SK-N-SH (cell line): Measurements from ENCODE around the gene INPP5A. TPM values are rescaled to one million over a fixed set of nuclear protein-coding genes. Genes with fewer than 3 reads are reported as not detected.

Source experiments
- CTCF ChIA-PET: fragments of 300-600, 350-600 bp; formaldehyde crosslinking; extraction: SDS; loops from one replicate; lab custom pipeline; 2021; lab: Yijun Ruan, JAX
- POLR2A ChIA-PET: fragments of 350-600 bp; sonication (Branson Sonifier 250); formaldehyde crosslinking; extraction: SDS; loops from one replicate; lab custom pipeline; 2020; ENCODE audit warnings: antibody characterized with exemption, inconsistent platforms; lab: Yijun Ruan, JAX
- DNase-seq: peaks from one replicate; pipeline ENCODE4 v3.0.0; 2012
- H2AFZ ChIP-seq: fragments of 200-600 bp; sonication (generic); 2 replicates; pipeline ENCODE4 v1.8.1; 2016; ENCODE audit warnings: antibody characterized with exemption, mild to moderate bottlenecking, low read depth
- H3F3A ChIP-seq: fragments of 200-600 bp; sonication (generic); replicated peaks from 2 replicates; pipeline ENCODE3; 2016; ENCODE audit warnings: antibody characterized with exemption, mild to moderate bottlenecking; ENCODE audit not compliant: insufficient read depth
- H3K27ac ChIP-seq, 2 experiments: fragments of 200-500 bp in 1 of 2; fragments of 200-600 bp in 1 of 2; sonication (Bioruptor generic) in 1 of 2; sonication (generic), shearing (Covaris generic) in 1 of 2; 2 replicates each; pipeline versions ENCODE4 v1.5.1 to v1.6.1; 2014 to 2016; ENCODE audit warnings: low read depth in 2 of 2, inconsistent platforms in 1 of 2, low read length in 1 of 2, mild to moderate bottlenecking in 1 of 2, mixed read lengths in 1 of 2
- H3K27me3 ChIP-seq: fragments of 200-600 bp; sonication (generic), shearing (Covaris generic); 2 replicates; pipeline ENCODE4 v1.6.1; 2016; ENCODE audit warnings: mixed run types; ENCODE audit not compliant: insufficient read depth
- H3K36me3 ChIP-seq, 2 experiments: fragments of 200-500 bp in 1 of 2; fragments of 200-600 bp in 1 of 2; sonication (Bioruptor generic) in 1 of 2; sonication (generic) in 1 of 2; replicated peaks in 1 of 2; 2 replicates each; pipeline versions ENCODE3 to v1.5.1; 2014 to 2016; ENCODE audit warnings: low read length in 1 of 2, mild to moderate bottlenecking in 1 of 2; ENCODE audit not compliant: insufficient read depth in 2 of 2, control insufficient read depth in 1 of 2
- H3K4me1 ChIP-seq, 2 experiments: fragments of 200-500 bp in 1 of 2; fragments of 200-600 bp in 1 of 2; sonication (Bioruptor generic) in 1 of 2; sonication (generic), shearing (Covaris generic) in 1 of 2; 2 replicates each; pipeline versions ENCODE4 v1.5.1 to v1.6.1; 2014 to 2016; ENCODE audit warnings: low read depth in 1 of 2, low read length in 1 of 2, mixed run types in 1 of 2; ENCODE audit not compliant: insufficient read depth in 2 of 2, control insufficient read depth in 1 of 2
- H3K4me2 ChIP-seq: fragments of 200-600 bp; sonication (generic), shearing (Covaris generic); 2 replicates; pipeline ENCODE4 v1.6.1; 2017; ENCODE audit warnings: mixed run types
- H3K4me3 ChIP-seq, 2 experiments: fragments of 200-500 bp in 1 of 2; fragments of 200-600 bp in 1 of 2; sonication (Bioruptor generic) in 1 of 2; sonication (generic), shearing (Covaris generic) in 1 of 2; 2 replicates each; pipeline versions ENCODE4 v1.5.1 to v1.8.1; 2014 to 2016; ENCODE audit warnings: low read depth in 2 of 2, inconsistent platforms in 1 of 2, low read length in 1 of 2, mild to moderate bottlenecking in 1 of 2, mixed read lengths in 1 of 2, moderate library complexity in 1 of 2
- H3K79me2 ChIP-seq: fragments of 200-600 bp; sonication (generic); 2 replicates; pipeline ENCODE4 v1.8.1; 2017; ENCODE audit warnings: mild to moderate bottlenecking; ENCODE audit not compliant: insufficient read depth
- H3K9ac ChIP-seq: fragments of 200-600 bp; sonication (generic); 2 replicates; pipeline ENCODE4 v1.6.1; 2017; ENCODE audit warnings: mixed run types
- H3K9me2 ChIP-seq: fragments of 200-600 bp; sonication (generic); 2 replicates; pipeline ENCODE4 v1.6.1; 2017; ENCODE audit warnings: mixed run types
- H3K9me3 ChIP-seq: fragments of 200-600 bp; sonication (generic); 2 replicates; pipeline ENCODE4 v1.6.1; 2017; ENCODE audit warnings: mixed run types, mild to moderate bottlenecking, moderate library complexity
- H4K20me1 ChIP-seq: fragments of 200-600 bp; sonication (generic); 2 replicates; pipeline ENCODE4 v1.6.1; 2017; ENCODE audit warnings: mild to moderate bottlenecking, mixed run types; ENCODE audit not compliant: insufficient read depth
- EZH2phosphoT487 ChIP-seq: fragments of 200-600 bp; sonication (generic); IDR thresholded peaks from 2 replicates; pipeline ENCODE4 v1.6.1; 2017; ENCODE audit warnings: low read depth, mixed run types, mild to moderate bottlenecking, antibody characterized with exemption, moderate library complexity, borderline replicate concordance
- FOSL2 ChIP-seq: IDR thresholded peaks from 2 replicates; pipeline ENCODE4 v1.4.0; 2012; ENCODE audit warnings: low read depth, mild to moderate bottlenecking, moderate library complexity, borderline replicate concordance
- GATA2 ChIP-seq: sonication (generic); formaldehyde crosslinking; IDR thresholded peaks from 2 replicates; pipeline ENCODE4 v1.5.0; 2020; ENCODE audit warnings: mild to moderate bottlenecking, missing genetic modification reagents
- JUND ChIP-seq: IDR thresholded peaks from 2 replicates; pipeline ENCODE4 v1.4.0; 2012
- MEF2A ChIP-seq: IDR thresholded peaks from 2 replicates; pipeline ENCODE4 v1.4.0; 2012; ENCODE audit warnings: low read depth, borderline replicate concordance
- NRF1 ChIP-seq: IDR thresholded peaks from 2 replicates; pipeline ENCODE4 v1.6.1; 2012; ENCODE audit warnings: low read depth, mild to moderate bottlenecking, low read length
- RAD21 ChIP-seq: IDR thresholded peaks from 2 replicates; pipeline ENCODE4 v1.6.1; 2012; ENCODE audit warnings: mild to moderate bottlenecking, low read length
- RCOR1 ChIP-seq: fragments of 150-350 bp; IDR thresholded peaks from 2 replicates; pipeline ENCODE4 v1.6.1; 2017; ENCODE audit warnings: antibody characterized with exemption, low read length
- RFX5 ChIP-seq: IDR thresholded peaks from 2 replicates; pipeline ENCODE4 v1.6.1; 2012; ENCODE audit warnings: mild to moderate bottlenecking, improper control_type of control experiment, low read length
- SIN3A ChIP-seq: IDR thresholded peaks from 2 replicates; pipeline ENCODE4 v1.6.1; 2012; ENCODE audit warnings: low read depth, mild to moderate bottlenecking, low read length, moderate library complexity, borderline replicate concordance
- TCF12 ChIP-seq: IDR thresholded peaks from 2 replicates; pipeline ENCODE4 v1.4.0; 2012
- TEAD4 ChIP-seq: IDR thresholded peaks from 2 replicates; pipeline ENCODE4 v1.4.0; 2012; ENCODE audit warnings: mild to moderate bottlenecking, borderline replicate concordance; ENCODE audit not compliant: insufficient read depth
- YY1 ChIP-seq: IDR thresholded peaks from 2 replicates; pipeline ENCODE4 v1.4.0; 2012; ENCODE audit warnings: low read depth, mild to moderate bottlenecking
- WGBS: methylation state at CpG from one replicate; pipeline ENCODE4 v1.1.6; 2017; ENCODE audit warnings: low lambda C conversion rate; 5-methylcytosine and 5-hydroxymethylcytosine counted together
- polyA plus RNA-seq, 3 experiments: library from polyadenylated mRNA; depleted of rRNA; stranded (reverse); fragments of >200 nt; gene quantifications; 2 replicates each; pipeline ENCODE4 v1.2.3, GENCODE V29; 2012
- TF ChIP-seq, protein P1 (sequence below): IDR thresholded peaks from 2 replicates; pipeline ENCODE4 v1.6.1; 2012; ENCODE audit warnings: mild to moderate bottlenecking, low read depth, low read length, moderate library complexity
- TF ChIP-seq, protein P2 (sequence below): fragments of 200-600 bp; sonication (generic); IDR thresholded peaks from 2 replicates; pipeline ENCODE4 v1.6.1; 2017; ENCODE audit warnings: antibody characterized with exemption, mild to moderate bottlenecking, moderate library complexity
- TF ChIP-seq, protein P3 (sequence below): IDR thresholded peaks from 2 replicates; pipeline ENCODE4 v1.4.0; 2012; ENCODE audit warnings: low read depth, borderline replicate concordance
- TF ChIP-seq, protein P4 (sequence below): IDR thresholded peaks from 2 replicates; pipeline ENCODE4; 2012

The INPP5A gene
- polyA plus RNA-seq, 1 of the 3 experiments (the other 2 are of a cell fraction): 12.0 TPM

- no peak overlapping the region for H3K4me3 ChIP-seq
- H2AFZ ChIP-seq: no peak overlapping the region
- H3K27ac ChIP-seq: no peak overlapping the region
- DNase-seq: no peak
- no peaks in the 10 kb centered on the region for H3K4me1 ChIP-seq
- no peaks in the 10 kb centered on the region for H3F3A ChIP-seq
- H3K9me2 ChIP-seq: no peaks in the 10 kb centered on the region
- H3K27me3 ChIP-seq: no peaks in the 10 kb centered on the region
- H3K79me2 ChIP-seq: no peaks in the 10 kb centered on the region
- H3K36me3 ChIP-seq: no peaks in the 10 kb centered on the region
- ChIA-PET POLR2A (no interaction called here), CTCF (no interaction called here)
- WGBS: 100% methylated on average over 5 of the region's 13 CpGs
- H3K9ac ChIP-seq: no peak overlapping the region
- no peaks in the 10 kb centered on the region for H3K9me3 ChIP-seq
- TF ChIP-seq RAD21: no peak
- no peak for TF ChIP-seq GATA2
- no peak for TF ChIP-seq MEF2A
- TF ChIP-seq JUND: no peak
- TF ChIP-seq, protein P1, sequence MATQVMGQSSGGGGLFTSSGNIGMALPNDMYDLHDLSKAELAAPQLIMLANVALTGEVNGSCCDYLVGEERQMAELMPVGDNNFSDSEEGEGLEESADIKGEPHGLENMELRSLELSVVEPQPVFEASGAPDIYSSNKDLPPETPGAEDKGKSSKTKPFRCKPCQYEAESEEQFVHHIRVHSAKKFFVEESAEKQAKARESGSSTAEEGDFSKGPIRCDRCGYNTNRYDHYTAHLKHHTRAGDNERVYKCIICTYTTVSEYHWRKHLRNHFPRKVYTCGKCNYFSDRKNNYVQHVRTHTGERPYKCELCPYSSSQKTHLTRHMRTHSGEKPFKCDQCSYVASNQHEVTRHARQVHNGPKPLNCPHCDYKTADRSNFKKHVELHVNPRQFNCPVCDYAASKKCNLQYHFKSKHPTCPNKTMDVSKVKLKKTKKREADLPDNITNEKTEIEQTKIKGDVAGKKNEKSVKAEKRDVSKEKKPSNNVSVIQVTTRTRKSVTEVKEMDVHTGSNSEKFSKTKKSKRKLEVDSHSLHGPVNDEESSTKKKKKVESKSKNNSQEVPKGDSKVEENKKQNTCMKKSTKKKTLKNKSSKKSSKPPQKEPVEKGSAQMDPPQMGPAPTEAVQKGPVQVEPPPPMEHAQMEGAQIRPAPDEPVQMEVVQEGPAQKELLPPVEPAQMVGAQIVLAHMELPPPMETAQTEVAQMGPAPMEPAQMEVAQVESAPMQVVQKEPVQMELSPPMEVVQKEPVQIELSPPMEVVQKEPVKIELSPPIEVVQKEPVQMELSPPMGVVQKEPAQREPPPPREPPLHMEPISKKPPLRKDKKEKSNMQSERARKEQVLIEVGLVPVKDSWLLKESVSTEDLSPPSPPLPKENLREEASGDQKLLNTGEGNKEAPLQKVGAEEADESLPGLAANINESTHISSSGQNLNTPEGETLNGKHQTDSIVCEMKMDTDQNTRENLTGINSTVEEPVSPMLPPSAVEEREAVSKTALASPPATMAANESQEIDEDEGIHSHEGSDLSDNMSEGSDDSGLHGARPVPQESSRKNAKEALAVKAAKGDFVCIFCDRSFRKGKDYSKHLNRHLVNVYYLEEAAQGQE: no peak
- TF ChIP-seq NRF1: no peak
- no peak for TF ChIP-seq TEAD4
- no peak for TF ChIP-seq SIN3A
- no peak for TF ChIP-seq YY1
- TF ChIP-seq FOSL2: no peak
- TF ChIP-seq, protein P2, sequence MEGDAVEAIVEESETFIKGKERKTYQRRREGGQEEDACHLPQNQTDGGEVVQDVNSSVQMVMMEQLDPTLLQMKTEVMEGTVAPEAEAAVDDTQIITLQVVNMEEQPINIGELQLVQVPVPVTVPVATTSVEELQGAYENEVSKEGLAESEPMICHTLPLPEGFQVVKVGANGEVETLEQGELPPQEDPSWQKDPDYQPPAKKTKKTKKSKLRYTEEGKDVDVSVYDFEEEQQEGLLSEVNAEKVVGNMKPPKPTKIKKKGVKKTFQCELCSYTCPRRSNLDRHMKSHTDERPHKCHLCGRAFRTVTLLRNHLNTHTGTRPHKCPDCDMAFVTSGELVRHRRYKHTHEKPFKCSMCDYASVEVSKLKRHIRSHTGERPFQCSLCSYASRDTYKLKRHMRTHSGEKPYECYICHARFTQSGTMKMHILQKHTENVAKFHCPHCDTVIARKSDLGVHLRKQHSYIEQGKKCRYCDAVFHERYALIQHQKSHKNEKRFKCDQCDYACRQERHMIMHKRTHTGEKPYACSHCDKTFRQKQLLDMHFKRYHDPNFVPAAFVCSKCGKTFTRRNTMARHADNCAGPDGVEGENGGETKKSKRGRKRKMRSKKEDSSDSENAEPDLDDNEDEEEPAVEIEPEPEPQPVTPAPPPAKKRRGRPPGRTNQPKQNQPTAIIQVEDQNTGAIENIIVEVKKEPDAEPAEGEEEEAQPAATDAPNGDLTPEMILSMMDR: no peak
- TF ChIP-seq RCOR1: no peak
- TF ChIP-seq RFX5: no peak
- TF ChIP-seq, protein P3, sequence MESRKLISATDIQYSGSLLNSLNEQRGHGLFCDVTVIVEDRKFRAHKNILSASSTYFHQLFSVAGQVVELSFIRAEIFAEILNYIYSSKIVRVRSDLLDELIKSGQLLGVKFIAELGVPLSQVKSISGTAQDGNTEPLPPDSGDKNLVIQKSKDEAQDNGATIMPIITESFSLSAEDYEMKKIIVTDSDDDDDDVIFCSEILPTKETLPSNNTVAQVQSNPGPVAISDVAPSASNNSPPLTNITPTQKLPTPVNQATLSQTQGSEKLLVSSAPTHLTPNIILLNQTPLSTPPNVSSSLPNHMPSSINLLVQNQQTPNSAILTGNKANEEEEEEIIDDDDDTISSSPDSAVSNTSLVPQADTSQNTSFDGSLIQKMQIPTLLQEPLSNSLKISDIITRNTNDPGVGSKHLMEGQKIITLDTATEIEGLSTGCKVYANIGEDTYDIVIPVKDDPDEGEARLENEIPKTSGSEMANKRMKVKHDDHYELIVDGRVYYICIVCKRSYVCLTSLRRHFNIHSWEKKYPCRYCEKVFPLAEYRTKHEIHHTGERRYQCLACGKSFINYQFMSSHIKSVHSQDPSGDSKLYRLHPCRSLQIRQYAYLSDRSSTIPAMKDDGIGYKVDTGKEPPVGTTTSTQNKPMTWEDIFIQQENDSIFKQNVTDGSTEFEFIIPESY: no peak
- TF ChIP-seq EZH2phosphoT487: no peak
- TF ChIP-seq, protein P4, sequence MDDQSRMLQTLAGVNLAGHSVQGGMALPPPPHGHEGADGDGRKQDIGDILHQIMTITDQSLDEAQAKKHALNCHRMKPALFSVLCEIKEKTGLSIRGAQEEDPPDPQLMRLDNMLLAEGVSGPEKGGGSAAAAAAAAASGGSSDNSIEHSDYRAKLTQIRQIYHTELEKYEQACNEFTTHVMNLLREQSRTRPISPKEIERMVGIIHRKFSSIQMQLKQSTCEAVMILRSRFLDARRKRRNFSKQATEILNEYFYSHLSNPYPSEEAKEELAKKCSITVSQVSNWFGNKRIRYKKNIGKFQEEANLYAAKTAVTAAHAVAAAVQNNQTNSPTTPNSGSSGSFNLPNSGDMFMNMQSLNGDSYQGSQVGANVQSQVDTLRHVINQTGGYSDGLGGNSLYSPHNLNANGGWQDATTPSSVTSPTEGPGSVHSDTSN: no peak
- TF ChIP-seq TCF12: no peak
- no peaks in the 10 kb centered on the region for H4K20me1 ChIP-seq
- no peak overlapping the region for H3K4me2 ChIP-seq
Measured at GRCh38 chr10:132745971-132746370, 208.4 kb downstream of the INPP5A start.
